GM10248 (cell line): ENCODE measurements around the gene CPLX1.

Experiments used
- CTCF ChIA-PET: fragments of 300-600 bp; sonication (Branson Sonifier 250); formaldehyde crosslinking; extraction: SDS; loops from one replicate; lab custom pipeline; 2021; ENCODE audit warnings: antibody characterized with exemption; lab: Yijun Ruan, JAX
- POLR2A ChIA-PET: fragments of 350-650 bp; sonication (Branson Sonifier 250); formaldehyde crosslinking; extraction: SDS; loops from one replicate; lab custom pipeline; 2020; ENCODE audit warnings: antibody characterized with exemption; lab: Yijun Ruan, JAX
- DNase-seq: peaks from one replicate; pipeline ENCODE4 v3.0.0; 2012; ENCODE audit errors: extremely low spot score
- TF ChIP-seq, protein P1 (sequence below): IDR thresholded peaks from 2 replicates; pipeline ENCODE4 v1.5.1; 2012; ENCODE audit warnings: mild to moderate bottlenecking, low read depth; ENCODE audit errors: extremely low read depth, missing control alignments, control extremely low read depth

CPLX1 gene

GRCh38 chr4:794900-795725 lies 30.8 kb downstream of the CPLX1 start:
- CTCF ChIA-PET = interaction anchor here (1.1 to 1.5 kb wide), 3 partner anchors 7 to 25 kb away, joined by 3 to 4 read pairs (median 3); no protein-coding TSS in a partner anchor

GRCh38 chr4:793941-794621 lies 31.8 kb downstream of the CPLX1 start:
- CTCF ChIA-PET = interaction anchor here (1.0 to 1.5 kb wide), 5 partner anchors 8 to 53 kb away, joined by 3 to 4 read pairs (median 3); no protein-coding TSS in a partner anchor
- no peak for DNase-seq
- POLR2A ChIA-PET = interaction anchor here (1.8 kb wide), 1 partner anchor 13 kb away, joined by 6 read pairs; no protein-coding TSS in a partner anchor
- TF ChIP-seq, protein P1, sequence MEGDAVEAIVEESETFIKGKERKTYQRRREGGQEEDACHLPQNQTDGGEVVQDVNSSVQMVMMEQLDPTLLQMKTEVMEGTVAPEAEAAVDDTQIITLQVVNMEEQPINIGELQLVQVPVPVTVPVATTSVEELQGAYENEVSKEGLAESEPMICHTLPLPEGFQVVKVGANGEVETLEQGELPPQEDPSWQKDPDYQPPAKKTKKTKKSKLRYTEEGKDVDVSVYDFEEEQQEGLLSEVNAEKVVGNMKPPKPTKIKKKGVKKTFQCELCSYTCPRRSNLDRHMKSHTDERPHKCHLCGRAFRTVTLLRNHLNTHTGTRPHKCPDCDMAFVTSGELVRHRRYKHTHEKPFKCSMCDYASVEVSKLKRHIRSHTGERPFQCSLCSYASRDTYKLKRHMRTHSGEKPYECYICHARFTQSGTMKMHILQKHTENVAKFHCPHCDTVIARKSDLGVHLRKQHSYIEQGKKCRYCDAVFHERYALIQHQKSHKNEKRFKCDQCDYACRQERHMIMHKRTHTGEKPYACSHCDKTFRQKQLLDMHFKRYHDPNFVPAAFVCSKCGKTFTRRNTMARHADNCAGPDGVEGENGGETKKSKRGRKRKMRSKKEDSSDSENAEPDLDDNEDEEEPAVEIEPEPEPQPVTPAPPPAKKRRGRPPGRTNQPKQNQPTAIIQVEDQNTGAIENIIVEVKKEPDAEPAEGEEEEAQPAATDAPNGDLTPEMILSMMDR = no peak

More at GRCh38 chr4:794900-795725, 30.8 kb downstream of the CPLX1 start:
- TF ChIP-seq, protein P1 = no peak
- POLR2A ChIA-PET = interaction anchor here (1.8 kb wide), 1 partner anchor 14 kb away, joined by 6 read pairs; no protein-coding TSS in a partner anchor
- no peak for DNase-seq

GRCh38 chr4:793093-793861 lies 32.7 kb downstream of the CPLX1 start:
- CTCF ChIA-PET = interaction anchor here (1.0 to 1.5 kb wide), 3 partner anchors 9 to 52 kb away, joined by 3 to 4 read pairs (median 4); no protein-coding TSS in a partner anchor
- DNase-seq = no peak
- TF ChIP-seq, protein P1 = no peak
- POLR2A ChIA-PET = interaction anchor here (1.8 kb wide), 1 partner anchor 12 kb away, joined by 6 read pairs; no protein-coding TSS in a partner anchor

- POLR2A ChIA-PET = no interaction called here
- TF ChIP-seq, protein P1 = no peak
- CTCF ChIA-PET = no interaction called here
- no peak for DNase-seq
Measured at GRCh38 chr4:792626-793092, 33.3 kb downstream of the CPLX1 start.

DNA sequence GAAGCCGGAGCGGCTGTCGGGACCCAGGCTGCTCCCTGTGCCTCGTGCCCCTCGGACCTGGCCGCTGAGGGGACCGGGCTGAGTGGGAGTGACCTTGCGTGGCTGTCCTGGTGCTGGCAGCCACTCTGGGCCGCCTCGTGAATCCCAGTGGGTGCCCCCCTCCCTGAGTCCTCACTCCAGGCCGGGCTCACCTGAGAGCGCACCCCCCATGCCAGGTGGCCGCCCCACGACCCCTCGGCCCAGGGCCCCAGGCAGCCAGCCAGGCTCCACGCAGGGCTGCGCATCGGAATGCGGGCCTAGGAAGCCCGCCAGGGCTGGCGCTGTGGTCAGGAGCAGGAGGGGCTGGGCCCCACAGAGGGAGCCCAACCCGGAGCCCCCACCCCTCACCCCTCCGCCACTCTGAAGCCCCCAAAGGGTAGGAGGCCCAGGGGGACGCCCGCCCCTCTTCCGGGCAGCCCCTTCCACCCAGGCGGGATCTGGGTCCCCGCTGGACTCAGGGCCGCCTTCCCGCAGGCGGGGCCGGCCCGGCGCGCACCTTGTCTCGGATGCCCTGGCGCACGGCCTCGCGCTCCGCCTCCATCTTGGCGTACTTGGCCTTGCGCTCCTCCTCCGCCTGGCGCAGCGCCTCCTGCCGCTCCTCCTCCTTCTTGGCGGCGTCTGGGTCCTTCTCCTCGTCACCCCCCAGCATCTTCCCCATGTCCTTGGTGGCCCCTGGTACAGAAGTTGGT lies 33.9 kb downstream of the CPLX1 start:
- DNase-seq = peak; percentile 50
- ChIA-PET POLR2A (no interaction called here), CTCF (no interaction called here)
- TF ChIP-seq, protein P1 = no peak
